Tibial nerve (tissue), 4 donors: Measurements from ENCODE around the gene CD302. TPM values are rescaled to one million over a fixed set of nuclear protein-coding genes. Genes with fewer than 3 reads are reported as not detected.
"Not testable (repeated sequence)": the region's sequence is repeated elsewhere in the genome, so short reads cannot be mapped to it uniquely, and the experiment has no call there.

Experiments
- DNase-seq, 2 donors: peaks; one replicate each; pipeline ENCODE4 v3.0.0-alpha.2; 2019; ENCODE audit warnings: low spot score in 2 of 2
- H3K27ac ChIP-seq, 4 donors: fragments of 200-600 bp; sonication (generic) in 3 of 4; one replicate each; pipeline ENCODE4 v1.5.1; 2017 to 2019; ENCODE audit warnings: mild to moderate bottlenecking in 1 of 4
- H3K27me3 ChIP-seq, 2 donors: fragments of 200-600 bp; sonication (generic) in 1 of 2; one replicate each; pipeline versions ENCODE4 v1.5.1 to v1.6.0; 2017 to 2019
- H3K36me3 ChIP-seq, 3 donors: fragments of 200-600 bp; sonication (generic); one replicate each; pipeline ENCODE4 v1.5.1; 2018 to 2019
- H3K4me1 ChIP-seq, 4 donors: fragments of 200-600 bp; sonication (generic) in 3 of 4; one replicate each; pipeline ENCODE4 v1.5.1; 2017 to 2019
- H3K4me3 ChIP-seq, 4 donors: fragments of 200-600 bp; sonication (generic) in 3 of 4; one replicate each; pipeline ENCODE4 v1.5.1; 2017 to 2019; ENCODE audit warnings: mild to moderate bottlenecking in 1 of 4, moderate library complexity in 1 of 4
- H3K9me3 ChIP-seq, 4 donors: fragments of 200-600 bp; sonication (generic) in 3 of 4; one replicate each; pipeline ENCODE4 v1.5.1; 2017 to 2019
- EP300 ChIP-seq, 2 donors: sonication (generic); formaldehyde crosslinking; IDR thresholded peaks; one replicate each; pipeline ENCODE4 v1.6.1; 2017; ENCODE audit warnings: antibody characterized with exemption in 2 of 2, mild to moderate bottlenecking in 1 of 2
- POLR2A ChIP-seq, 2 donors: fragments of 450-650 bp; IDR thresholded peaks; one replicate each; pipeline ENCODE4 v1.6.1; 2017; ENCODE audit warnings: antibody characterized with exemption in 2 of 2, mild to moderate bottlenecking in 2 of 2, moderate library complexity in 2 of 2
- WGBS, 2 donors: methylation state at CpG; one replicate each; pipeline ENCODE4 v1.1.5; 2018; 5-methylcytosine and 5-hydroxymethylcytosine counted together
- total RNA-seq, 4 donors: library from RNA; depleted of rRNA; stranded (reverse); fragments of >200 nt; gene quantifications; one replicate each; pipeline ENCODE4 v1.1.0, GENCODE V29; 2016
- TF ChIP-seq, protein P1 (sequence below), 5 experiments: fragments of 200-600 bp in 3 of 5; fragments of 450-650 bp in 2 of 5; sonication (generic) in 3 of 5; IDR thresholded peaks; one replicate each; pipeline ENCODE4 v1.5.1; 2016 to 2019; ENCODE audit warnings: antibody characterized with exemption in 5 of 5, mild to moderate bottlenecking in 3 of 5, moderate library complexity in 2 of 5

The CD302 gene
- total RNA-seq, 4 donors from 2014 or later = 58.3 to 73.2 (median 59.5) TPM

- 95 to 97% methylated on average over 2 of the region's 2 CpGs for WGBS, 2 donors
- H3K9me3 ChIP-seq = no peaks in the 10 kb centered on the region
- H3K4me1 ChIP-seq = peaks cover 0 to 40% (median 0%) of the 10 kb centered on the region in 4 donors
- TF ChIP-seq, protein P1, sequence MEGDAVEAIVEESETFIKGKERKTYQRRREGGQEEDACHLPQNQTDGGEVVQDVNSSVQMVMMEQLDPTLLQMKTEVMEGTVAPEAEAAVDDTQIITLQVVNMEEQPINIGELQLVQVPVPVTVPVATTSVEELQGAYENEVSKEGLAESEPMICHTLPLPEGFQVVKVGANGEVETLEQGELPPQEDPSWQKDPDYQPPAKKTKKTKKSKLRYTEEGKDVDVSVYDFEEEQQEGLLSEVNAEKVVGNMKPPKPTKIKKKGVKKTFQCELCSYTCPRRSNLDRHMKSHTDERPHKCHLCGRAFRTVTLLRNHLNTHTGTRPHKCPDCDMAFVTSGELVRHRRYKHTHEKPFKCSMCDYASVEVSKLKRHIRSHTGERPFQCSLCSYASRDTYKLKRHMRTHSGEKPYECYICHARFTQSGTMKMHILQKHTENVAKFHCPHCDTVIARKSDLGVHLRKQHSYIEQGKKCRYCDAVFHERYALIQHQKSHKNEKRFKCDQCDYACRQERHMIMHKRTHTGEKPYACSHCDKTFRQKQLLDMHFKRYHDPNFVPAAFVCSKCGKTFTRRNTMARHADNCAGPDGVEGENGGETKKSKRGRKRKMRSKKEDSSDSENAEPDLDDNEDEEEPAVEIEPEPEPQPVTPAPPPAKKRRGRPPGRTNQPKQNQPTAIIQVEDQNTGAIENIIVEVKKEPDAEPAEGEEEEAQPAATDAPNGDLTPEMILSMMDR (IDR thresholded peaks at IDR 0.05) = no peak
- no peak overlapping the region for H3K27ac ChIP-seq
- DNase-seq = no peak
- H3K4me3 ChIP-seq = no peak overlapping the region
- H3K36me3 ChIP-seq = peaks cover 0 to 80% (median 0%) of the 10 kb centered on the region in 3 donors
- H3K27me3 ChIP-seq = no peaks in the 10 kb centered on the region
Observed at GRCh38 chr2:159755014-159755413, 43.0 kb downstream of the CD302 start.

GRCh38 chr2:159753797-159754196, 44.2 kb downstream of the CD302 start:
- no peaks in the 10 kb centered on the region for H3K27me3 ChIP-seq
- H3K27ac ChIP-seq = peak overlapping the region in 1 of 4 donors; percentile 51
- TF ChIP-seq, protein P1 (IDR thresholded peaks at IDR 0.05) = no peak
- no peak for TF ChIP-seq POLR2A (IDR thresholded peaks at IDR 0.05)
- no peak for TF ChIP-seq EP300 (IDR thresholded peaks at IDR 0.05)
- H3K36me3 ChIP-seq = peaks cover 0 to 80% (median 12%) of the 10 kb centered on the region in 3 donors
- 74 to 83% methylated on average over 4 of the region's 4 CpGs for WGBS, 2 donors
- peaks cover 0 to 41% (median 0%) of the 10 kb centered on the region in 4 donors for H3K4me1 ChIP-seq
- no peak for DNase-seq
- no peaks in the 10 kb centered on the region for H3K9me3 ChIP-seq
- H3K4me3 ChIP-seq = no peak overlapping the region

- no peak for DNase-seq
- TF ChIP-seq EP300 (IDR thresholded peaks at IDR 0.05) (no peak), POLR2A (IDR thresholded peaks at IDR 0.05) (no peak)
- TF ChIP-seq, protein P1 (IDR thresholded peaks at IDR 0.05) = no peak
- no peak overlapping the region for H3K27ac ChIP-seq
- H3K4me1 ChIP-seq = peaks cover 0 to 28% (median 0%) of the 10 kb centered on the region in 4 donors
- H3K27me3 ChIP-seq = no peaks in the 10 kb centered on the region
- no peaks in the 10 kb centered on the region for H3K9me3 ChIP-seq
- H3K4me3 ChIP-seq = no peak overlapping the region
- peaks cover 0 to 79% (median 22%) of the 10 kb centered on the region in 3 donors for H3K36me3 ChIP-seq
- WGBS, 2 donors = 90 to 92% methylated on average over 1 of the region's 1 CpG
Observed at GRCh38 chr2:159750873-159751272, 47.1 kb downstream of the CD302 start.

DNA sequence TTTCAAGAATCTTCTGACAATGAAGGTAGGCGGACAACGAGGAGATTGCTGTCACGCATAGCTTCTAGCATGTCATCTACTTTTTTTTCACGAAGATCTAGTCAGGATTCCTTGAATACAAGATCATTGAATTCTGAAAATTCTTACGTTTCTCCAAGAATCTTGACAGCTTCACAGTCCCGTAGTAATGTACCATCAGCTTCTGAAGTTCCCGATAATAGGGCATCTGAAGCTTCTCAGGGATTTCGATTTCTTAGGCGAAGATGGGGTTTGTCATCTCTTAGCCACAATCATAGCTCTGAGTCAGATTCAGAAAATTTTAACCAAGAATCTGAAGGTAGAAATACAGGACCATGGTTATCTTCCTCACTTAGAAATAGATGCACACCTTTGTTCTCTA, 49.9 kb downstream of the CD302 start:
- no peak for DNase-seq
- Histone ChIP-seq H3K27ac (no peak overlapping the region), H3K27me3 (no peaks in the 10 kb centered on the region), H3K9me3 (no peaks in the 10 kb centered on the region), H3K4me3 (no peak overlapping the region), H3K36me3 (peaks cover 0 to 77% (median 22%) of the 10 kb centered on the region in 3 donors), H3K4me1 (peaks cover 0 to 23% (median 0%) of the 10 kb centered on the region in 4 donors)
- WGBS, 2 donors = 96 to 98% methylated on average over 9 of the region's 9 CpGs
- TF ChIP-seq, protein P1 (IDR thresholded peaks at IDR 0.05) = no peak
- TF ChIP-seq POLR2A (IDR thresholded peaks at IDR 0.05) (no peak), EP300 (IDR thresholded peaks at IDR 0.05) (no peak)

DNA sequence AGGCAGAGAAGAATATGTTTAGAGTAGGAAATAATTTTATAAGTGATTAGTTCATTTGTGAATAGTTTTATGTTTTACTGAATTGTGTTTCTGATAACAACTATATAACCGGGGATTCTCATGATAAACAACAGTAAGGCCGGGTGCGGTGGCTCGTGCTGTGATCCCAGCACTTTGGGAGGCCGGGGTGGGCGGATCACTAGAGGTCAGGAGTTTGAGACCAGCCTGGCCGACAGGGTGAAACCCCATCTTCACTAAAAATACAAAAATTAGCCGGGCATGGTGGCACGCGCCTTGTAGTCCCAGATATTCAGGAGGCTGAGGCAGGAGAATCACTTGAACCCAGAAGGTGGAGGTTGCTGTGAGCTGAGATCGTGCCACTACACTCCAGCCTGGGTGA, 52.8 kb downstream of the CD302 start:
- not testable (repeated sequence) for H3K4me3 ChIP-seq, H3K9me3 ChIP-seq, DNase-seq, H3K27ac ChIP-seq, H3K27me3 ChIP-seq
- 91 to 93% methylated on average over 11 of the region's 11 CpGs for WGBS, 2 donors
- Histone ChIP-seq H3K36me3 (peaks cover 0 to 68% (median 22%) of the 10 kb centered on the region in 3 donors), H3K4me1 (peaks cover 0 to 17% (median 0%) of the 10 kb centered on the region in 4 donors)

DNA sequence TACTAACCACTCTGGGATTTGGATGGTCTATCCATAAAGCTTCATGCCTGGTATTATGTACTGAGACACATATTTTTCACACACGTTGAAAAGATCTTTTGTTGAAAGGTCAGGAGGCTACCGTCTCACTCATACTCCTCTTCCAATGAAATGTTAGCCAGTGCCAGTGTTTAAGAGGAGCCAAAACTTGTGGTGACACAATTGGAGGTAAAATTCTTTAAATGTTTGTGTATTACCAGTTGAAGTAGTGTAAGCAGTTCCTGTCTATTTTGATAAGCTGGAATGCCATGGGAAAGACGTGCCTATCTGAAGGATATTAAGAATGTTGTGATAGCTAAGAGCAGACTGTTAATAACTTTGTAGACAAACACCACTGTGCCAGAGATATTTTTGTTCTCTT, 53.6 kb downstream of the CD302 start:
- Histone ChIP-seq H3K4me3 (no peak overlapping the region), H3K36me3 (peaks cover 0 to 62% (median 16%) of the 10 kb centered on the region in 3 donors), H3K4me1 (peaks cover 0 to 9% (median 0%) of the 10 kb centered on the region in 4 donors), H3K27me3 (no peaks in the 10 kb centered on the region), H3K9me3 (no peaks in the 10 kb centered on the region), H3K27ac (no peak overlapping the region)
- TF ChIP-seq, protein P1 (IDR thresholded peaks at IDR 0.05) = no peak
- TF ChIP-seq POLR2A (IDR thresholded peaks at IDR 0.05) (no peak), EP300 (IDR thresholded peaks at IDR 0.05) (no peak)
- WGBS, 2 donors = 19 to 31% methylated on average over 3 of the region's 3 CpGs
- no peak for DNase-seq
